ENCODE data around the gene NAT10. TPM values are rescaled to one million over a fixed set of nuclear protein-coding genes. Genes with fewer than 3 reads are reported as not detected.
"Not testable (repeated sequence)": the region's sequence is repeated elsewhere in the genome, so short reads cannot be mapped to it uniquely, and the experiment has no call there.

NAT10 gene
- total RNA-seq, 6 donors from 2014 or later, result 19.3 to 69.1 (median 32.5) TPM

DNA sequence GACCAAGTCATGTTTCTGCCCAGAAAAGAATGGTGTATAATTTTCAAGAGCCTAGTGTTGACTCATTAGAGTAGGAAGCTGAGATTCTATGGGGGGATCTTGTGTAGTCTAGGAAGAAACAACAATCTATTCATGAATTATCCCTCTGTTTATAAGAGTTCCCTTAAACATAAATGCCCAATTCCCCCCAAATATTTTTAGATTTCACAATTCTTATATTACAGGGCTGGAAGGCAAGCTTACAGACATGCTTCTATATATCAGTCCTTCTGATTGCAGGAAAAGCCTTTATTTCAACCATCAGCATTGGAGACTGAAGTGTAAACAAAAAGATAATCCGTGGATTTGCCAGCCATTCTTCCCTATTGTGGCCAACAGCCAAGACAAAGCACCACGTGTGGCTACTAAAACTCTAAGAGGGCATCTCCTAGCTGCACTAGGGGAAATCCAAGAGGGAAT is 71.4 kb downstream of the NAT10 start:
- Histone ChIP-seq H3K9me3 (no peaks in the 10 kb centered on the region), H3K27ac (no peak overlapping the region), H3K4me3 (no peak overlapping the region), H3K36me3 (no peaks in the 10 kb centered on the region), H3K4me1 (peaks cover 5 to 13% (median 9%) of the 10 kb centered on the region in 4 donors), H3K27me3 (no peaks in the 10 kb centered on the region)
- WGBS, 2 donors, result 35 to 58% methylated on average over 2 of the region's 2 CpGs
- DNase-seq, result no peak
- ATAC-seq (ENCODE audit: low FRiP score in 2 of 2), result no peak
- TF ChIP-seq POLR2A (IDR thresholded peaks at IDR 0.05) (no peak), EP300 (IDR thresholded peaks at IDR 0.05) (no peak), POLR2AphosphoS5 (IDR thresholded peaks at IDR 0.05) (no peak)
- TF ChIP-seq, protein P1, sequence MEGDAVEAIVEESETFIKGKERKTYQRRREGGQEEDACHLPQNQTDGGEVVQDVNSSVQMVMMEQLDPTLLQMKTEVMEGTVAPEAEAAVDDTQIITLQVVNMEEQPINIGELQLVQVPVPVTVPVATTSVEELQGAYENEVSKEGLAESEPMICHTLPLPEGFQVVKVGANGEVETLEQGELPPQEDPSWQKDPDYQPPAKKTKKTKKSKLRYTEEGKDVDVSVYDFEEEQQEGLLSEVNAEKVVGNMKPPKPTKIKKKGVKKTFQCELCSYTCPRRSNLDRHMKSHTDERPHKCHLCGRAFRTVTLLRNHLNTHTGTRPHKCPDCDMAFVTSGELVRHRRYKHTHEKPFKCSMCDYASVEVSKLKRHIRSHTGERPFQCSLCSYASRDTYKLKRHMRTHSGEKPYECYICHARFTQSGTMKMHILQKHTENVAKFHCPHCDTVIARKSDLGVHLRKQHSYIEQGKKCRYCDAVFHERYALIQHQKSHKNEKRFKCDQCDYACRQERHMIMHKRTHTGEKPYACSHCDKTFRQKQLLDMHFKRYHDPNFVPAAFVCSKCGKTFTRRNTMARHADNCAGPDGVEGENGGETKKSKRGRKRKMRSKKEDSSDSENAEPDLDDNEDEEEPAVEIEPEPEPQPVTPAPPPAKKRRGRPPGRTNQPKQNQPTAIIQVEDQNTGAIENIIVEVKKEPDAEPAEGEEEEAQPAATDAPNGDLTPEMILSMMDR (IDR thresholded peaks at IDR 0.05), result no peak

DNA sequence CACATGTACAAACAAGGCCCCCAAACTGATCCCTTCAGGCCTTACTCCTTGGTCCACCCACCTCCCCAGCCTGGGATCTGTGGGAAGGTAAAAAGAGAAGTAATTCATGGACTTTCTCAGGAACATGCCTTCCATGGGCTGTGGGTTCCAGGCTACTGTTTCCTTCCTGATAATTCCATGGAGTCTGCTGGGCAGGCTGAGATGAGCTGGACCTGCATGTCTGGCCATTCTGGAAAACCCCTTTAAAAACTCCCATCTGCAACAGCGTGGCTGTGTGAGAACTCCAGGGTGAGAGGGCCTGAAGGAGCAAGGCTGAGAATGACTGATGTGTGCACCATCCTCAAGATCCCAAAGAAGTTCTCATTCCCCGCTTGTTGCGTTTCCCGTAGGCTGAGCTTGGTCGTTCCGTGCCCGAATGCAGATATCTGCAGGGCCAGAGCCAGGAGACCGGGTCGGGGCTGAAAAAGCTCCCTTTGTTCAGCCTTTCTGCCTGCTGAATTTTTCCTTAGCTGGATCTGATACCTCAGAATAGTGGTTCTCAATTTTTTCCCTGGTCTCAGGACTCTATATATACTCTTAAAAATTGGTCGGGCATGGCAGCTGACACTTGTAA is 72.9 kb downstream of the NAT10 start:
- no peak for TF ChIP-seq POLR2A (IDR thresholded peaks at IDR 0.05)
- TF ChIP-seq POLR2AphosphoS5 (IDR thresholded peaks at IDR 0.05), result no peak
- TF ChIP-seq, protein P1 (IDR thresholded peaks at IDR 0.05), result no peak
- TF ChIP-seq EP300 (IDR thresholded peaks at IDR 0.05), result no peak
- no peak for ATAC-seq (ENCODE audit: low FRiP score in 2 of 2)
- 93 to 95% methylated on average over 5 to 10 of the region's 10 CpGs for WGBS, 2 donors

DNA sequence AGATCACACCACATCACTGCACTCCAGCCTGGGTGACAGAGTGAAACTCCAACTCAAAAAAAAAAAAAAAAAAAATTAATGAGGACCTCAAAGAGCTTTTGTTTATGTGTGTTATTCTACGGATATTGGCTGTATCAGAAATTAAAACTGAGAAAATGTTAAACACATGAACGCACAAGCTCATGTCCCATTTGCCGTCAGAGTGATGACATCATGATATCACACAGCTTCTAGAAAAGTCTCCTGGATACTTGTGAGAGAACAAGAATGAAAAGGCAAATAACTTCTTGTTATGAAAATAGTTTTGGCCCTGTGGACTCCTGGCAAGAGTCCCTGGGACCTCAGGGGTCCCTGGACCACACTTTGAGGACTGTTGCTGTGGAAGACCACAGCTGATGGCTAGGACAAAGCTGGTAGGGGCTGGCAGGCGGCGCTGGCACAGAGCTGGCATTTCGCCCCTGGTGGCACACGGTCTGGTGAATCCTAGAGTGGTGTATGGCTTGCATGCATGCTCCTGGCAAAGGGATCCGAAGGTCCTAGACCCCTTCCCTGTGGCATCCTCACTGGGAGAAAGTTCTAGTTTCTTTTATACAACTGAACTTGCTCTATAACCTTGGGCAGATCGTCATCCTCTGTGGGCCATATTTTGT is 73.7 kb downstream of the NAT10 start:
- no peak for ATAC-seq (ENCODE audit: low FRiP score in 2 of 2)
- no peak for DNase-seq
- no peak overlapping the region for H3K4me3 ChIP-seq
- no peaks in the 10 kb centered on the region for H3K9me3 ChIP-seq
- peaks cover under 1 to 9% (median 5%) of the 10 kb centered on the region in 4 donors for H3K4me1 ChIP-seq
- TF ChIP-seq, protein P1 (IDR thresholded peaks at IDR 0.05), result no peak
- TF ChIP-seq EP300 (IDR thresholded peaks at IDR 0.05) (no peak), POLR2AphosphoS5 (IDR thresholded peaks at IDR 0.05) (no peak), POLR2A (IDR thresholded peaks at IDR 0.05) (no peak)
- H3K36me3 ChIP-seq, result no peaks in the 10 kb centered on the region
- H3K27ac ChIP-seq, result no peak overlapping the region
- WGBS, 2 donors, result 89 to 90% methylated on average over 9 of the region's 9 CpGs
- H3K27me3 ChIP-seq, result no peaks in the 10 kb centered on the region

More for the DNA sequence above, 72.9 kb downstream of the NAT10 start:
- no peaks in the 10 kb centered on the region for H3K27me3 ChIP-seq
- no peaks in the 10 kb centered on the region for H3K9me3 ChIP-seq
- no peak for DNase-seq
- peaks cover 5 to 13% (median 9%) of the 10 kb centered on the region in 4 donors for H3K4me1 ChIP-seq
- H3K36me3 ChIP-seq, result no peaks in the 10 kb centered on the region
- no peak overlapping the region for H3K27ac ChIP-seq
- no peak overlapping the region for H3K4me3 ChIP-seq

DNA sequence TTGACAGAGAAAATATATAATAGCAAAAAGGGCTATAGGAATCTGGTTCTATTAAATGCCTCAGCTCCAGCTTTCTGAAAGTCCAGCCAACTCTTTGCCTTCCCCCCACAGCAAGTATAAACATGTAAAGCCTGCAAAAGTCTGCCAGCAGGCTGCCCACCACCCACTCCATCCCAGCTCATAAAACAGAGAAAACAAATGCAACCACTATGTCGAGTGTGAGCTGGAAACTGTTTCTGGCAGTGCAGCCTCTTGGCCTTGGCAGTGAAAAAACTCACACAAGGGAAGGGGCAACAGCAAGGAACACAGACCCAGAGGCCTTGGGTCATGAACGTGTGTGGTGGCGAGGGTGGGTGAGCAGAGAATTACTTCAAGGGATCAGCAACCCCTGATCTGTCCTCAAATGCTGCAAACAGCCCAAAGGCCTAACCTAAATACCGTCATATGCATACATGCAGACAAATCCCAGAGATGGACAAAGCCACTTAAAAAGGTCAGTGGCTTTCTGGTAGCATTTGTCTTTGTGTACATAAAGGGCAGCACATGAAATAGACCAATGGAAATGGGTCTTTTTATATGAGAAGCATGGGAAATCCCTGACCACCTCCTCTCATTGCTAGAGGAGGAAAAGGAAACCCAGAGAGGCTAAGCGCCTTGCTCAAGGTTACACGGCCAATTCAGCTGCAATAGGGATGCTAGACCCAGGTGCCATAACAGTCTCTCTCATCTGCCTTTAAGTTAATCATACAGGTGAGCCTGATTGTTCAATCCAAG is 74.8 kb downstream of the NAT10 start:
- WGBS, 2 donors, result 66 to 81% methylated on average over 6 of the region's 6 CpGs

DNA sequence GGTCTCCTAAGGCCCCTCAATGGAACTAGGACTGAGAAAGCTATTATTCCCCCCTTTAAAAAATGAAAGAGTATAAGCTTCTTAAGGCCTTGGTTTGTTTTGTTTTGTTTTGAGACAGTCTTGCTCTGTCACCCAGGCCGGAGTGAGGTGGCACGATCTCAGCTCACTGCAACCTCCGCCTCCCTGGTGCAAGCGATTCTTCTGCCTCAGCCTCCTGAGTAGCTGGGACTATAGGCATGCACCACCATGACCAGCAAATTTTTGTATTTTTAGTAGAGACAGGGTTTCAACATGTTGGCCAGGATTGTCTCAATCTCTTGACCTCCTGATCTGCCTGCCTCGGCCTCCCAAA is 75.4 kb downstream of the NAT10 start:
- not testable (repeated sequence) for H3K4me1 ChIP-seq; DNase-seq; H3K4me3 ChIP-seq; ATAC-seq (ENCODE audit: low FRiP score in 2 of 2); H3K27ac ChIP-seq; H3K27me3 ChIP-seq; H3K9me3 ChIP-seq; H3K36me3 ChIP-seq
- 58 to 67% methylated on average over 5 of the region's 5 CpGs for WGBS, 2 donors

More for the DNA sequence above, 74.8 kb downstream of the NAT10 start:
- H3K27me3 ChIP-seq, result no peaks in the 10 kb centered on the region
- no peaks in the 10 kb centered on the region for H3K4me1 ChIP-seq
- no peak for ATAC-seq (ENCODE audit: low FRiP score in 2 of 2)
- no peak overlapping the region for H3K4me3 ChIP-seq
- TF ChIP-seq POLR2AphosphoS5 (IDR thresholded peaks at IDR 0.05), result no peak
- no peak for TF ChIP-seq POLR2A (IDR thresholded peaks at IDR 0.05)
- TF ChIP-seq EP300 (IDR thresholded peaks at IDR 0.05), result no peak
- TF ChIP-seq, protein P1 (IDR thresholded peaks at IDR 0.05), result no peak
- no peaks in the 10 kb centered on the region for H3K36me3 ChIP-seq
- no peak for DNase-seq
- H3K27ac ChIP-seq, result no peak overlapping the region
- no peaks in the 10 kb centered on the region for H3K9me3 ChIP-seq
